ENCODE results near the gene TENM4.

- TF ChIP-seq CTCF (IDR thresholded peaks at IDR 0.05) (no peak), POLR2A (IDR thresholded peaks at IDR 0.05) (no peak), EP300 (IDR thresholded peaks at IDR 0.05) (no peak), POLR2AphosphoS5 (IDR thresholded peaks at IDR 0.05) (no peak)
Measured at GRCh38 chr11:79431535-79431934, 9.3 kb downstream of the TENM4 start.
